Epithelial cell of prostate (primary cell): Measurements from ENCODE around the gene SCRT2.

Source experiments
- DNase-seq: peaks from one replicate; pipeline ENCODE4 v3.0.0-alpha.2; 2011; ENCODE audit warnings: low read depth, low spot score
- H3K27ac ChIP-seq: fragments of 450-650 bp; 2 replicates; pipeline ENCODE4 v1.5.1; 2017; ENCODE audit warnings: mild to moderate bottlenecking

Gene SCRT2

GRCh38 chr20:640674-641515 lies 34.7 kb downstream of the SCRT2 start:
- DNase-seq: no peak
- H3K27ac ChIP-seq: no peak overlapping the region

GRCh38 chr20:638579-638978 lies 37.0 kb downstream of the SCRT2 start:
- DNase-seq: no peak
- no peak overlapping the region for H3K27ac ChIP-seq

GRCh38 chr20:637559-637958 lies 38.0 kb downstream of the SCRT2 start:
- DNase-seq: no peak
- no peak overlapping the region for H3K27ac ChIP-seq

- no peak overlapping the region for H3K27ac ChIP-seq
- no peak for DNase-seq
Measured at GRCh38 chr20:635893-636338, 39.7 kb downstream of the SCRT2 start.

- H3K27ac ChIP-seq: no peak overlapping the region
- no peak for DNase-seq
Measured at GRCh38 chr20:635028-635892, 40.3 kb downstream of the SCRT2 start.

GRCh38 chr20:634148-634925 lies 41.3 kb downstream of the SCRT2 start:
- no peak overlapping the region for H3K27ac ChIP-seq
- DNase-seq: no peak

GRCh38 chr20:631101-631500 lies 44.5 kb downstream of the SCRT2 start:
- no peak for DNase-seq
- no peak overlapping the region for H3K27ac ChIP-seq

- H3K27ac ChIP-seq: no peak overlapping the region
- DNase-seq: no peak
Measured at GRCh38 chr20:626579-626978, 49.0 kb downstream of the SCRT2 start.

- DNase-seq: no peak
- H3K27ac ChIP-seq: no peak overlapping the region
Measured at GRCh38 chr20:625360-625932, 50.2 kb downstream of the SCRT2 start.

- no peak for DNase-seq
Measured at GRCh38 chr20:623704-624103, 51.9 kb downstream of the SCRT2 start.

GRCh38 chr20:623021-623420 lies 52.6 kb downstream of the SCRT2 start:
- H3K27ac ChIP-seq: no peak overlapping the region
- DNase-seq: no peak

More at GRCh38 chr20:623704-624103, 51.9 kb downstream of the SCRT2 start:
- no peak overlapping the region for H3K27ac ChIP-seq

- H3K27ac ChIP-seq: no peak overlapping the region
- DNase-seq: no peak
Measured at GRCh38 chr20:622161-622560, 53.4 kb downstream of the SCRT2 start.

- H3K27ac ChIP-seq: no peak overlapping the region
- no peak for DNase-seq
Measured at GRCh38 chr20:621125-621756, 54.4 kb downstream of the SCRT2 start.

- no peak overlapping the region for H3K27ac ChIP-seq
- DNase-seq: no peak
Measured at GRCh38 chr20:620246-620645, 55.4 kb downstream of the SCRT2 start.

- DNase-seq: no peak
Measured at GRCh38 chr20:618980-619379, 56.6 kb downstream of the SCRT2 start.

GRCh38 chr20:617934-618690 lies 57.5 kb downstream of the SCRT2 start:
- no peak overlapping the region for H3K27ac ChIP-seq
- DNase-seq: no peak

More at GRCh38 chr20:618980-619379, 56.6 kb downstream of the SCRT2 start:
- H3K27ac ChIP-seq: no peak overlapping the region

- H3K27ac ChIP-seq: no peak overlapping the region
- no peak for DNase-seq
Measured at GRCh38 chr20:615514-615913, 60.1 kb downstream of the SCRT2 start.

- no peak overlapping the region for H3K27ac ChIP-seq
- no peak for DNase-seq
Measured at GRCh38 chr20:611843-612185, 63.8 kb downstream of the SCRT2 start.
